Lower leg skin (tissue), 3 donors: ENCODE measurements around the gene SHISA3.

Source experiments
- POLR2A ChIP-seq, 2 donors: fragments of 450-650 bp; IDR thresholded peaks; one replicate each; pipeline ENCODE4 v1.6.1; 2016 to 2017; ENCODE audit warnings: antibody characterized with exemption in 2 of 2, mild to moderate bottlenecking in 1 of 2, moderate library complexity in 1 of 2
- TF ChIP-seq, protein P1 (sequence below), 3 donors: fragments of 450-650 bp; IDR thresholded peaks; one replicate each; pipeline ENCODE4 v1.5.1; 2016; ENCODE audit warnings: antibody characterized with exemption in 3 of 3, mild to moderate bottlenecking in 3 of 3, moderate library complexity in 2 of 3

GRCh38 chr4:42366959-42367358 lies 30.3 kb upstream of the SHISA3 start:
- TF ChIP-seq, protein P1, sequence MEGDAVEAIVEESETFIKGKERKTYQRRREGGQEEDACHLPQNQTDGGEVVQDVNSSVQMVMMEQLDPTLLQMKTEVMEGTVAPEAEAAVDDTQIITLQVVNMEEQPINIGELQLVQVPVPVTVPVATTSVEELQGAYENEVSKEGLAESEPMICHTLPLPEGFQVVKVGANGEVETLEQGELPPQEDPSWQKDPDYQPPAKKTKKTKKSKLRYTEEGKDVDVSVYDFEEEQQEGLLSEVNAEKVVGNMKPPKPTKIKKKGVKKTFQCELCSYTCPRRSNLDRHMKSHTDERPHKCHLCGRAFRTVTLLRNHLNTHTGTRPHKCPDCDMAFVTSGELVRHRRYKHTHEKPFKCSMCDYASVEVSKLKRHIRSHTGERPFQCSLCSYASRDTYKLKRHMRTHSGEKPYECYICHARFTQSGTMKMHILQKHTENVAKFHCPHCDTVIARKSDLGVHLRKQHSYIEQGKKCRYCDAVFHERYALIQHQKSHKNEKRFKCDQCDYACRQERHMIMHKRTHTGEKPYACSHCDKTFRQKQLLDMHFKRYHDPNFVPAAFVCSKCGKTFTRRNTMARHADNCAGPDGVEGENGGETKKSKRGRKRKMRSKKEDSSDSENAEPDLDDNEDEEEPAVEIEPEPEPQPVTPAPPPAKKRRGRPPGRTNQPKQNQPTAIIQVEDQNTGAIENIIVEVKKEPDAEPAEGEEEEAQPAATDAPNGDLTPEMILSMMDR (IDR thresholded peaks at IDR 0.05): no peak
- no peak for TF ChIP-seq POLR2A (IDR thresholded peaks at IDR 0.05)
